B cell (primary cell): ENCODE measurements around the gene TBCD.
"Not testable (repeated sequence)": the region's sequence is repeated elsewhere in the genome, so short reads cannot be mapped to it uniquely, and the experiment has no call there.

Experiments
- EZH2 ChIP-seq: IDR thresholded peaks from 2 replicates; pipeline ENCODE4 v1.6.1; 2012; ENCODE audit warnings: borderline replicate concordance, low read depth, mild to moderate bottlenecking, moderate library complexity, low read length; ENCODE audit not compliant: insufficient read depth, poor library complexity, severe bottlenecking
- TF ChIP-seq, protein P1 (sequence below): fragments of 200-600 bp; IDR thresholded peaks from one replicate; pipeline ENCODE4 v1.8.0; 2022; ENCODE audit warnings: antibody characterized with exemption, mild to moderate bottlenecking

DNA sequence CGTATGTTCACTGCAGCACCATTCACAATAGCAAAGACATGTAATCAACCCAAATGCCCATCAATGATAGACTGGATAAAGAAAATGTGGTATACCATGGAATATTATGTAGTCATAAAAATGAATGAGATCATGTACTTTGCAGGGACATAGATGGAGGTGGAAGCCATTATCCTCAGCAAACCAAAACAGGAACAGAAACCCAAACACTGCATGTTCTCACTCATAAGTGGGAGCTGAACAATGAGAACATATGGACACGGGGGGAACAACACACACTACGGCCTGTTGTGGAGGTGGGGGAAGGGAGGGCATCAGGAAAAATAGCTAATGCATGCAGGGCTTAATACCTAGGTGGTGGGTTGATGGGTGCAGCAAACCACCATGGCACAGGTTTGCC lies 237.2 kb downstream of the TBCD start:
- TF ChIP-seq, protein P1, sequence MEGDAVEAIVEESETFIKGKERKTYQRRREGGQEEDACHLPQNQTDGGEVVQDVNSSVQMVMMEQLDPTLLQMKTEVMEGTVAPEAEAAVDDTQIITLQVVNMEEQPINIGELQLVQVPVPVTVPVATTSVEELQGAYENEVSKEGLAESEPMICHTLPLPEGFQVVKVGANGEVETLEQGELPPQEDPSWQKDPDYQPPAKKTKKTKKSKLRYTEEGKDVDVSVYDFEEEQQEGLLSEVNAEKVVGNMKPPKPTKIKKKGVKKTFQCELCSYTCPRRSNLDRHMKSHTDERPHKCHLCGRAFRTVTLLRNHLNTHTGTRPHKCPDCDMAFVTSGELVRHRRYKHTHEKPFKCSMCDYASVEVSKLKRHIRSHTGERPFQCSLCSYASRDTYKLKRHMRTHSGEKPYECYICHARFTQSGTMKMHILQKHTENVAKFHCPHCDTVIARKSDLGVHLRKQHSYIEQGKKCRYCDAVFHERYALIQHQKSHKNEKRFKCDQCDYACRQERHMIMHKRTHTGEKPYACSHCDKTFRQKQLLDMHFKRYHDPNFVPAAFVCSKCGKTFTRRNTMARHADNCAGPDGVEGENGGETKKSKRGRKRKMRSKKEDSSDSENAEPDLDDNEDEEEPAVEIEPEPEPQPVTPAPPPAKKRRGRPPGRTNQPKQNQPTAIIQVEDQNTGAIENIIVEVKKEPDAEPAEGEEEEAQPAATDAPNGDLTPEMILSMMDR, result not testable (repeated sequence)
- not testable (repeated sequence) for TF ChIP-seq EZH2
